Naive B cell (primary cell): ENCODE data around the gene SLC7A1. TPM values are rescaled to one million over a fixed set of nuclear protein-coding genes. Genes with fewer than 3 reads are reported as not detected.

Experiments used
- ATAC-seq, 2 donors: fragments of 150-1000 bp; cut with Tn5 transposase; 2 replicates each; pipeline ENCODE4 v1.10.0; 2021; ENCODE audit warnings: low read depth in 2 of 2, mild to moderate bottlenecking in 2 of 2, moderate library complexity in 2 of 2
- DNase-seq: peaks from one replicate; pipeline ENCODE4 v3.0.0; 2022
- H3K27ac Mint-ChIP-seq, 6 donors: one replicate each; pipeline ENCODE4 v1.8.0; 2020 to 2022; ENCODE audit warnings: mild to moderate bottlenecking in 6 of 6, mixed read lengths in 6 of 6, moderate library complexity in 5 of 6, inconsistent platforms in 2 of 6
- H3K27me3 Mint-ChIP-seq, 3 donors: one replicate each; pipeline ENCODE4 v1.8.0; 2021 to 2022; ENCODE audit warnings: mixed read lengths in 3 of 3, mild to moderate bottlenecking in 1 of 3
- H3K36me3 Mint-ChIP-seq, 2 donors: one replicate each; pipeline ENCODE4 v1.8.0; 2020 to 2022; ENCODE audit warnings: mixed read lengths in 2 of 2, inconsistent platforms in 1 of 2, mild to moderate bottlenecking in 1 of 2
- H3K4me1 Mint-ChIP-seq, 3 donors: one replicate each; pipeline ENCODE4 v1.8.0; 2020 to 2022; ENCODE audit warnings: mixed read lengths in 3 of 3, inconsistent platforms in 1 of 3, mild to moderate bottlenecking in 1 of 3, moderate library complexity in 1 of 3
- H3K4me3 Mint-ChIP-seq, 8 donors: one replicate each; pipeline ENCODE4 v1.8.0; 2020 to 2022; ENCODE audit warnings: mild to moderate bottlenecking in 8 of 8, mixed read lengths in 8 of 8, moderate library complexity in 8 of 8, inconsistent platforms in 2 of 8
- H3K9me3 Mint-ChIP-seq, 7 donors: one replicate each; pipeline ENCODE4 v1.8.0; 2020 to 2022; ENCODE audit warnings: mixed read lengths in 7 of 7, mild to moderate bottlenecking in 5 of 7, inconsistent platforms in 2 of 7, moderate library complexity in 1 of 7
- polyA plus RNA-seq, 6 donors: library from polyadenylated mRNA; unstranded; fragments of 300-500 nt; fragmentation: Illumina TruSeq; gene quantifications; one replicate each; pipeline ENCODE4 v1.2.3, GENCODE V29; 2021; ENCODE audit warnings: low read depth in 6 of 6

The SLC7A1 gene
- polyA plus RNA-seq, 6 donors from 2014 or later = 2.0 to 5.6 (median 3.8) TPM

DNA sequence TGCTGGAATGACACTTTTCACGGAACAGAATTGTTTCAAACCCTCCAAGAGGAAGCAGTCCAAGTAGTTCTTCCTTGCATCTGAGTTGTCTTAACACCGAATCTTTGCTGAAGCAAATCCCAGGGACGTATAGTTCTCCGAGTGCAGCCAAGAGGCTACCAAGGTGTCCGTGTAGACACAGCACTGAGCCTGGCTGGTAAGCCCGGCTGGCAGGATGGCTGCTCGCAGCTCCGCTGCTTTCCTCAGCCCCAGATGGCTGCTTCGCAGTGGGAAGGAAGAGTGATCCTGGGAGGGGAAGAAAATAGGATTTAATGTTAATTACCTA, 105.0 kb downstream of the SLC7A1 start:
- H3K4me3 Mint-ChIP-seq = no peak overlapping the region
- H3K36me3 Mint-ChIP-seq = no peaks in the 10 kb centered on the region
- no peak overlapping the region for H3K27ac Mint-ChIP-seq
- H3K27me3 Mint-ChIP-seq = no peaks in the 10 kb centered on the region
- H3K4me1 Mint-ChIP-seq = peaks cover 5 to 21% (median 11%) of the 10 kb centered on the region in 3 donors
- H3K9me3 Mint-ChIP-seq = no peaks in the 10 kb centered on the region
- DNase-seq (no peak), ATAC-seq (no peak)

- Mint-ChIP-seq H3K27me3 (no peaks in the 10 kb centered on the region), H3K9me3 (no peaks in the 10 kb centered on the region), H3K4me1 (peaks cover 5 to 15% (median 7%) of the 10 kb centered on the region in 3 donors), H3K36me3 (no peaks in the 10 kb centered on the region), H3K4me3 (no peak overlapping the region), H3K27ac (no peak overlapping the region)
- no peak for DNase-seq
- no peak for ATAC-seq
These were observed 105.6 kb downstream of the SLC7A1 start for GRCh38 chr13:29489650-29490560.

DNA sequence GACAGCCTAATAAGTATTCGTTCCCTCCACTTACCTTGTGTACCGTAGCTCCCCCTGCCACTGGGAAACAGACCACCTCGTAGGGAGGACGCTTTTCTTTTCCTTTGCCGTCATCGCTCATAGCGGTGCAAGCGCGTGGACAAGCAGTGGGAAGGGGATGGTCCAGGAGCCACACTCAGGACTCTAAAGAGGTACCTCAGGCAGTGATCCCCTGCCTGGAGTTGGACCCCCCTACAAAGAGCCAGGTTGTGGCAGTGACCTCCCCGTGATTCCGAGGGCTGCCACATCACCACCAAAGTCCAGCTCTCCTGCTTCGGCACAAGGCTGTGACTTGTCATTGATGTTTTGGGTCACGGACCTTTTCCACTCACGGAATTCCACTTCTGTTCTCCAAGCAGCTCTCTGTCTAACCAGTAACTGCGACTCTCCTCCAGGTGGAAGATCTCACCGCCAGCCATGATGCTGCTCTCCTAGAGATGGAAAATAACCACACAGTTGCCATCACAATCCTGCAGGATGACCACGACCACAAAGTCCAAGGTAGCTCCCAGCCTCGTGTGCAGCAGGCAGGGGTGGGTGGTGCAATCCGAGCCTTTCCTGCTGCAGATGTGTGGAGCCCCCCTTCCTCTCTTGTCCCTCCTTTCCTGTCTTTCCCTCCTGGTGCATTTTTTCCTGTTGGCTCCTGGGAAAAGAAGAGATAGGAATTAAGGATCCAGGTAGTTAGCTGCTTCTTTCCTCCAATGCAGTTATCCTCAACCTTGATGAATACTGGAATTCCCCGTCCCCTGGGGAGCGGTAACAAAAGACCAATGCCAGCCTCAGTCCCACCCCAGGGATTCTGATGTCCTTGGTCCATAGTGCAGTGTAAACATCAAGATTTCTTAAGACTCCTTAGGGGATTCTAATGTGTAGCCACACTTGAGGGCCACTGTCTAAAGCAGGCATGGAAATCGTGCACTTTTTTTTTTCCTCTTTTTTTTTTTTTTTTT, 107.7 kb downstream of the SLC7A1 start:
- H3K4me1 Mint-ChIP-seq = peaks cover 8 to 11% (median 11%) of the 10 kb centered on the region in 3 donors
- ATAC-seq = no peak
- DNase-seq = no peak
- H3K4me3 Mint-ChIP-seq = no peak overlapping the region
- H3K27me3 Mint-ChIP-seq = peaks cover 0 to 7% (median 0%) of the 10 kb centered on the region in 3 donors
- no peak overlapping the region for H3K27ac Mint-ChIP-seq
- no peaks in the 10 kb centered on the region for H3K36me3 Mint-ChIP-seq
- no peaks in the 10 kb centered on the region for H3K9me3 Mint-ChIP-seq

GRCh38 chr13:29486551-29486950, 108.9 kb downstream of the SLC7A1 start:
- peaks cover 8 to 11% (median 11%) of the 10 kb centered on the region in 3 donors for H3K4me1 Mint-ChIP-seq
- H3K27ac Mint-ChIP-seq = no peak overlapping the region
- no peaks in the 10 kb centered on the region for H3K9me3 Mint-ChIP-seq
- no peak for DNase-seq
- H3K36me3 Mint-ChIP-seq = no peaks in the 10 kb centered on the region
- ATAC-seq = no peak
- no peak overlapping the region for H3K4me3 Mint-ChIP-seq
- peaks cover 0 to 7% (median 0%) of the 10 kb centered on the region in 3 donors for H3K27me3 Mint-ChIP-seq

DNA sequence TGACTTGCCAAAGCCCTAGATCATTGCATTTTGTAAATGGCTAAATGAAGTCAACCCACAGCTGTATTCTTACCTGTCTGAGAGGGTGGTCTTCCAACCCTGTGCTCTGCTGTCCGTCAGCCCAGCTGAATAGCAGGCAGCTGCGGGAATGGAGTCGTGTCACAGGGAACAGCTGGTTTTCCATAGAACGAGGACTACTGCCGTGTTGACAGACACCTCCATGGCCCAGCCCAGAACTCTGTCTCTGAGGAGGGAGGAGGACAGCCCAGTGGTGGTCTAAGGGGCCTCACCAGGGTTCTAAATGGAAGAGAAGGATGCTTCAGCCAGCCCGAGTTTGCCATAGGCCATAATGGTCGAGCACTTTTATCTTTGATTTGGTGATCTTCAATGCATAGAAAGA, 110.7 kb downstream of the SLC7A1 start:
- H3K9me3 Mint-ChIP-seq = no peaks in the 10 kb centered on the region
- H3K36me3 Mint-ChIP-seq = no peaks in the 10 kb centered on the region
- H3K4me1 Mint-ChIP-seq = peaks cover 8 to 11% (median 11%) of the 10 kb centered on the region in 3 donors
- ATAC-seq = no peak
- no peak for DNase-seq
- H3K4me3 Mint-ChIP-seq = no peak overlapping the region
- H3K27ac Mint-ChIP-seq = no peak overlapping the region
- H3K27me3 Mint-ChIP-seq = peaks cover 5 to 15% (median 10%) of the 10 kb centered on the region in 3 donors

- Mint-ChIP-seq H3K27ac (peak overlapping the region in 1 of 6 donors; percentile 47), H3K36me3 (no peaks in the 10 kb centered on the region), H3K4me3 (peak overlapping the region in 4 of 8 donors; percentile 2 to 78 (median 42)), H3K4me1 (peaks cover 8 to 11% (median 11%) of the 10 kb centered on the region in 3 donors), H3K9me3 (no peaks in the 10 kb centered on the region), H3K27me3 (peaks cover 5 to 20% (median 10%) of the 10 kb centered on the region in 3 donors)
- peak; percentile 12 for DNase-seq
- ATAC-seq = peak; percentile 76 to 83
These were observed 111.3 kb downstream of the SLC7A1 start for GRCh38 chr13:29484236-29484635.

DNA sequence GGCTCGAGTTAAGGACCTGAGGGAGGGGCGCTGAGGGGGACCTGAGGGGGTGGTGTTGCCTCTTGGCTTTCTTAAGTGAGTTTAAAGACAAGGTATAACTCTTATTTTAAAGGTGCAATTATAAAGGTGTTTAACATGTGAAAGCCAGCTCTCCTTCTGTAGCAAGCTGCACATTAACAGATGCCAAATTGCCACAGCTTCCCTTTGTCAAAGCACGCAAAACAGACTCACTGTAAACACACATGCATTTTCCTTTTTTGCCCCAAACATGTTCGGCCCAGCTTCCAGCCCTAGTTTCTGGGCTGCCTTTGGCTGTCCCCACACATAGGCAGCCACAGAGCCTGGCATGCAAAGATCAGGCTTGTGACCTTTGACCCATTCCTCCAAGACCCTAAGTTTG, 111.9 kb downstream of the SLC7A1 start:
- Mint-ChIP-seq H3K4me1 (peaks cover 8 to 11% (median 11%) of the 10 kb centered on the region in 3 donors), H3K9me3 (no peaks in the 10 kb centered on the region), H3K4me3 (peak overlapping the region in 1 of 8 donors; percentile 78), H3K27ac (peak overlapping the region in 1 of 6 donors; percentile 64), H3K36me3 (no peaks in the 10 kb centered on the region), H3K27me3 (peaks cover 5 to 27% (median 10%) of the 10 kb centered on the region in 3 donors)
- no peak for DNase-seq
- no peak for ATAC-seq

DNA sequence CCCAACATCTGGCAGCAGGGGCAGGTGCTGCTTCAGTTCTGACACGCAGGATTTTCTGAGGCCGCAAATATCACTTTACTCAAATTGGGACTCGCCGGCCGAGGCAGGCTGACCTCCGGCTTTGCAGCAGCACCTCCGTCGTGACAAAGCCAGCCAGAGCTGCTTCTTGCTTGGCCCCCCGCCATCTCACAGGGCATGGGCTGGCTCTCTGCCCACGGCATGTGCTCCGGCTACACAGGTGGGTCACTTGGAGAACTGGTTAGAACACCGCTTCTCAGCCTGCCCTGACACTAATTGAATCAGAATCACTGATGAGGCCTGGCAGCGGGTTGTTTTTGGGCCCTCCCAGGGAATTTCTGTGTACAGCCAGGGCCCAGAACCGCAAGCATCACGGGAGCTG, 112.3 kb downstream of the SLC7A1 start:
- Mint-ChIP-seq H3K4me1 (peaks cover 8 to 11% (median 11%) of the 10 kb centered on the region in 3 donors), H3K27ac (no peak overlapping the region), H3K27me3 (peaks cover 5 to 31% (median 10%) of the 10 kb centered on the region in 3 donors), H3K4me3 (no peak overlapping the region), H3K9me3 (no peaks in the 10 kb centered on the region), H3K36me3 (no peaks in the 10 kb centered on the region)
- no peak for ATAC-seq
- no peak for DNase-seq

- no peaks in the 10 kb centered on the region for H3K36me3 Mint-ChIP-seq
- H3K27me3 Mint-ChIP-seq = peaks cover 5 to 35% (median 10%) of the 10 kb centered on the region in 3 donors
- no peaks in the 10 kb centered on the region for H3K9me3 Mint-ChIP-seq
- peaks cover 8 to 11% (median 11%) of the 10 kb centered on the region in 3 donors for H3K4me1 Mint-ChIP-seq
- no peak overlapping the region for H3K27ac Mint-ChIP-seq
- ATAC-seq (no peak), DNase-seq (no peak)
- no peak overlapping the region for H3K4me3 Mint-ChIP-seq
These were observed 113.0 kb downstream of the SLC7A1 start for GRCh38 chr13:29482504-29482903.

DNA sequence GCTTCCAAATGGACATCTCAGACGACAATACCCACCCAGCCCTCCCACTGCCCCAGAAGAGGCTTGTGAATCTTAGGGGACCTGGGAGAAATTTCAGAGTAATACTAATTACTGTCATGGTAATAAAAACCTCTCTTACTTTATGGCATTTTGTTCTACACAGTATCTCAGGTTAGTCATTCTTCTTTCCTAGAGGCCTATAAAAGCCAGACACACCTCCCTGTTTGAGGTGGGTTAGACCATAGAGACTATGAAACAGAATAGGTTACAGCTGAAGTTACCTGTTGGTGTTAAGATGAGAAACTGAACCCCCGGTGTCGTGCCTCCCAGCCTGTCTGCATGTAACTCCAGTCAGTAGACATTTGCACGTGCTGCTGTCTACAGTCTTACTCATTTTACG, 113.9 kb downstream of the SLC7A1 start:
- no peak overlapping the region for H3K4me3 Mint-ChIP-seq
- H3K27me3 Mint-ChIP-seq = peaks cover 14 to 41% (median 19%) of the 10 kb centered on the region in 3 donors
- peaks cover 8 to 11% (median 11%) of the 10 kb centered on the region in 3 donors for H3K4me1 Mint-ChIP-seq
- no peak overlapping the region for H3K27ac Mint-ChIP-seq
- DNase-seq (no peak), ATAC-seq (no peak)
- H3K9me3 Mint-ChIP-seq = no peaks in the 10 kb centered on the region
- no peaks in the 10 kb centered on the region for H3K36me3 Mint-ChIP-seq

DNA sequence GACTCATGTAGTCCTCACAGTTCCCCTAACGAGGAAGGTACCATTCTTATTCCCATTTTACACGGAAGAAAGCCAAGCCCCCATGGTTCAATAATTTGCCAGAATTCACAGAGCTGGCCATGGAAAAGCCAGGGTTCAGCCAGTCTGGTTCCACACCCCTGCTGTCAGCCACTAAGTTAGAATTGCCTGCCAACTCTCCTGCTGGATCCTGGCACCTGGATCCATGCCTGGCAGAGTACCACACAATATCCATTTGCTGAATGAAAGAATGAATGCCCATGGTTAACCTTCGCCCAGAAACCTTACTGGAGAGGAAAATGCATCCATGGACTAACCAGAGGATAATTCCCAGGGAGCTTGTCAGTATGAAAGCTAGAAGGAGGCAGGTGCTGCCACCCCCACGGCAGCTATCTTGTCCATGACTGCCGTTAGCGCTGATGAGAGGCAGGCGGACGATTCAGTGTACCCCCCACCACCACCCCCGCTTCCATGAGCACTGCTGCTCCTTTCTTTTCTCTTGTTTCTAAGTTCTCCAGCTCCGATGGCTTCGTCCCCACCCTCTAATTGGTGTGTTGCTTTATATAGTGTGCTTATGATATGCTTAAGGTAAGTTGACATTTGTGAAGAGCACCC, 114.5 kb downstream of the SLC7A1 start:
- H3K27ac Mint-ChIP-seq = no peak overlapping the region
- DNase-seq (no peak), ATAC-seq (no peak)
- peaks cover 15 to 41% (median 23%) of the 10 kb centered on the region in 3 donors for H3K27me3 Mint-ChIP-seq
- peaks cover 8 to 11% (median 11%) of the 10 kb centered on the region in 3 donors for H3K4me1 Mint-ChIP-seq
- no peak overlapping the region for H3K4me3 Mint-ChIP-seq
- H3K36me3 Mint-ChIP-seq = no peaks in the 10 kb centered on the region
- no peaks in the 10 kb centered on the region for H3K9me3 Mint-ChIP-seq

- Mint-ChIP-seq H3K27ac (no peak overlapping the region), H3K27me3 (peaks cover 15 to 41% (median 23%) of the 10 kb centered on the region in 3 donors), H3K4me1 (peaks cover 8 to 11% (median 11%) of the 10 kb centered on the region in 3 donors), H3K4me3 (no peak overlapping the region), H3K9me3 (no peaks in the 10 kb centered on the region), H3K36me3 (no peaks in the 10 kb centered on the region)
- ATAC-seq (no peak), DNase-seq (no peak)
These were observed 115.6 kb downstream of the SLC7A1 start for GRCh38 chr13:29479716-29480492.
